ENCODE data around the gene ME3. TPM values are rescaled to one million over a fixed set of nuclear protein-coding genes. Genes with fewer than 3 reads are reported as not detected.

ME3 gene
- total RNA-seq, 1 donor from 2014 or later, result 49.6 TPM

DNA sequence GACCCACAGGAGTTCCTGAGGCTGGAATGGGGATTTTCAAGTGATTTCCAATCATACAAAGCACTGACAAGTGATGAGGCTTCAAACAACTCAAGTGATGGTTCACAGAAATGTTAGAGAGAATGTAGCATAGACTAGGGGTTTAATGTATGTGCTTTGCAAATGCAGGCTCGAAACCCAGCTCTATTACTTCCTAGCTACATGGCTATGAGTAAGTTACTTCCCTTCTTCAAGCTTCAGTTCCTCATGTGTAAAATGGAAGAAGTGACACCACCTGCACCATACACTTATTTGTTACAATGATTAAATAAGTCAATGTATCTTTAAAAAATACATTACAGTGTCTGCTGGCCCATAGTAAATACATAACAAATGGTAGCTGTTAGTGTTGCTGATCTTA is 158.0 kb downstream of the ME3 start:
- H3K27me3 Mint-ChIP-seq (ENCODE audit: insufficient read depth, low read depth), result no peaks in the 10 kb centered on the region
- no peak overlapping the region for H3K27ac ChIP-seq
- H2AFZ ChIP-seq (replicated peaks), result no peak overlapping the region
- H3F3A ChIP-seq (ENCODE audit: low read depth), result no peaks in the 10 kb centered on the region
- peaks cover 5% of the 10 kb centered on the region for H3K4me1 ChIP-seq
- H3K4me1 Mint-ChIP-seq, result peaks cover 29% of the 10 kb centered on the region
- no peaks in the 10 kb centered on the region for H4K20me1 ChIP-seq (ENCODE audit: low read depth)
- no peaks in the 10 kb centered on the region for H3K9me3 Mint-ChIP-seq
- H3K4me2 ChIP-seq, result no peak overlapping the region
- no peak overlapping the region for H3K4me3 Mint-ChIP-seq
- TF ChIP-seq EZH2 (IDR thresholded peaks at IDR 0.05) (no peak), EZH2phosphoT487 (IDR thresholded peaks at IDR 0.05) (no peak)
- TF ChIP-seq, protein P1, sequence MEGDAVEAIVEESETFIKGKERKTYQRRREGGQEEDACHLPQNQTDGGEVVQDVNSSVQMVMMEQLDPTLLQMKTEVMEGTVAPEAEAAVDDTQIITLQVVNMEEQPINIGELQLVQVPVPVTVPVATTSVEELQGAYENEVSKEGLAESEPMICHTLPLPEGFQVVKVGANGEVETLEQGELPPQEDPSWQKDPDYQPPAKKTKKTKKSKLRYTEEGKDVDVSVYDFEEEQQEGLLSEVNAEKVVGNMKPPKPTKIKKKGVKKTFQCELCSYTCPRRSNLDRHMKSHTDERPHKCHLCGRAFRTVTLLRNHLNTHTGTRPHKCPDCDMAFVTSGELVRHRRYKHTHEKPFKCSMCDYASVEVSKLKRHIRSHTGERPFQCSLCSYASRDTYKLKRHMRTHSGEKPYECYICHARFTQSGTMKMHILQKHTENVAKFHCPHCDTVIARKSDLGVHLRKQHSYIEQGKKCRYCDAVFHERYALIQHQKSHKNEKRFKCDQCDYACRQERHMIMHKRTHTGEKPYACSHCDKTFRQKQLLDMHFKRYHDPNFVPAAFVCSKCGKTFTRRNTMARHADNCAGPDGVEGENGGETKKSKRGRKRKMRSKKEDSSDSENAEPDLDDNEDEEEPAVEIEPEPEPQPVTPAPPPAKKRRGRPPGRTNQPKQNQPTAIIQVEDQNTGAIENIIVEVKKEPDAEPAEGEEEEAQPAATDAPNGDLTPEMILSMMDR (IDR thresholded peaks at IDR 0.05), result no peak
- H3K27me3 ChIP-seq, result no peaks in the 10 kb centered on the region
- no peaks in the 10 kb centered on the region for H3K79me2 ChIP-seq (ENCODE audit: low read depth)
- no peaks in the 10 kb centered on the region for H3K36me3 Mint-ChIP-seq
- no peaks in the 10 kb centered on the region for H3K9me3 ChIP-seq (ENCODE audit: low read depth)
- peak overlapping the region; percentile 28 for H3K27ac Mint-ChIP-seq
- H3K4me3 ChIP-seq, result no peak overlapping the region
- no peaks in the 10 kb centered on the region for H3K36me3 ChIP-seq
- no peak for DNase-seq (ENCODE audit: low spot score)
- no peak overlapping the region for H3K9ac ChIP-seq

DNA sequence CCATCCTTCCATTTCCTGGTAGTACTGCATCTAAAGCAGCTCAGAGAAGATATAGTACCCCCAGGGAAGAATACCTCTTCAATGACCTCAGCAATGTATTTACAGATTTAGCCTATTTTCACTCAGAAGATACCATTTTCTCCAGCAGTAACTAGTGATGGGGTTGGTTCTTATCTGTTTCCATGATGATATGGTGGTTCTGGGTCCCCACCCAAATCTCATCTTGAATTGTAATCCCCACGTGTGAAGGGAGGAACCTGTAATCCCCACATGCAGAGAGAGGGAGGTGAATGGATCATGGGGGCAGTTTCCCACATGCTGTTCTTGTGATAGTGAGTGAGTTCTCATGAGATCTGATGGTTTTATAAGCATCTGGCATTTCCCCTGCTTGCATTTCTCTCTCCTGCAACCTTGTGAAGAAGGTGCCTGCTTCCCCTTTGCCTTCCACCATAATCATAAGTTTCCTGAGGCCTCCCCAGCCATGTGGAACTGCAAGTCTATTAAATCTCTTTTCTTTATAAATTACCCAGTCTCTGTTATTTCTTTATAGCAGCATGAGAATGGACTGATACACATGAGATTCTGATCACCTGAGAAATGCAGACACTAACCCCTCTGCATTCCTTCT is 158.6 kb downstream of the ME3 start:
- Histone ChIP-seq H3K4me3 (no peak overlapping the region), H3K27me3 (no peaks in the 10 kb centered on the region), H4K20me1 (ENCODE audit: low read depth) (no peaks in the 10 kb centered on the region), H3K9ac (no peak overlapping the region), H2AFZ (replicated peaks) (no peak overlapping the region), H3K27ac (no peak overlapping the region), H3K4me2 (no peak overlapping the region), H3F3A (ENCODE audit: low read depth) (no peaks in the 10 kb centered on the region), H3K79me2 (ENCODE audit: low read depth) (no peaks in the 10 kb centered on the region), H3K36me3 (no peaks in the 10 kb centered on the region), H3K4me1 (no peaks in the 10 kb centered on the region), H3K9me3 (ENCODE audit: low read depth) (no peaks in the 10 kb centered on the region)
- H3K36me3 Mint-ChIP-seq, result no peaks in the 10 kb centered on the region
- TF ChIP-seq, protein P1 (IDR thresholded peaks at IDR 0.05), result no peak
- TF ChIP-seq EZH2phosphoT487 (IDR thresholded peaks at IDR 0.05), result no peak
- no peak for TF ChIP-seq EZH2 (IDR thresholded peaks at IDR 0.05)
- H3K4me3 Mint-ChIP-seq, result no peak overlapping the region
- no peaks in the 10 kb centered on the region for H3K9me3 Mint-ChIP-seq
- no peak for DNase-seq (ENCODE audit: low spot score)
- H3K27ac Mint-ChIP-seq, result no peak overlapping the region
- peaks cover 23% of the 10 kb centered on the region for H3K4me1 Mint-ChIP-seq
- H3K27me3 Mint-ChIP-seq (ENCODE audit: insufficient read depth, low read depth), result no peaks in the 10 kb centered on the region

DNA sequence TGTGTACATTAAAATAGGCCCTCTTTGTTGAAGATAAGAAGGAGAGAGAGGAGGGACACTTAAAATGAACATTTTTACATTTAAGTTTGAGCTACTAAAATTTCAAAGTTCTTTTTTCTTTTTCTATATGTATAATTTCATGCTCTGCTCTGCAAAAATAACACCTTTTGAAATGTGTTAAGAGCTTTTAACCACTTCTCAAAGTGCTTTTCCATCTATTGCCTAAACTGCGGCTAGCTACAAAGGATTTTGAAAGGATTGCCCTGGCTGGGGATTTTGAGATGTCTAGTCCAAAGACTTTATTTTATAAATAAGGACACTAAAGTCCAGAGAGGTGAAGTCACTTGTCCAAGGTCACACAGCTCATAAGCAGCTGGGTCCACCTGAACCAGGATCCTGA is 159.3 kb downstream of the ME3 start:
- no peak overlapping the region for H3K27ac Mint-ChIP-seq

More for the DNA sequence above, 159.3 kb downstream of the ME3 start:
- no peaks in the 10 kb centered on the region for H3K27me3 ChIP-seq
- H3K4me2 ChIP-seq, result no peak overlapping the region
- no peaks in the 10 kb centered on the region for H3K36me3 ChIP-seq
- Mint-ChIP-seq H3K27me3 (ENCODE audit: insufficient read depth, low read depth) (no peaks in the 10 kb centered on the region), H3K4me1 (peaks cover 20% of the 10 kb centered on the region), H3K9me3 (no peaks in the 10 kb centered on the region), H3K4me3 (no peak overlapping the region), H3K36me3 (no peaks in the 10 kb centered on the region)
- H3K27ac ChIP-seq, result no peak overlapping the region
- no peak overlapping the region for H3K9ac ChIP-seq
- no peaks in the 10 kb centered on the region for H3K79me2 ChIP-seq (ENCODE audit: low read depth)
- TF ChIP-seq, protein P1 (IDR thresholded peaks at IDR 0.05), result no peak
- TF ChIP-seq EZH2phosphoT487 (IDR thresholded peaks at IDR 0.05) (no peak), EZH2 (IDR thresholded peaks at IDR 0.05) (no peak)
- no peaks in the 10 kb centered on the region for H3K9me3 ChIP-seq (ENCODE audit: low read depth)
- no peaks in the 10 kb centered on the region for H3K4me1 ChIP-seq
- no peaks in the 10 kb centered on the region for H3F3A ChIP-seq (ENCODE audit: low read depth)
- H4K20me1 ChIP-seq (ENCODE audit: low read depth), result no peaks in the 10 kb centered on the region
- DNase-seq (ENCODE audit: low spot score), result no peak
- H2AFZ ChIP-seq (replicated peaks), result no peak overlapping the region
- no peak overlapping the region for H3K4me3 ChIP-seq

All from neural progenitor cell (in vitro differentiated cells).